Measurements from ENCODE around the gene SAMD11.

DNA sequence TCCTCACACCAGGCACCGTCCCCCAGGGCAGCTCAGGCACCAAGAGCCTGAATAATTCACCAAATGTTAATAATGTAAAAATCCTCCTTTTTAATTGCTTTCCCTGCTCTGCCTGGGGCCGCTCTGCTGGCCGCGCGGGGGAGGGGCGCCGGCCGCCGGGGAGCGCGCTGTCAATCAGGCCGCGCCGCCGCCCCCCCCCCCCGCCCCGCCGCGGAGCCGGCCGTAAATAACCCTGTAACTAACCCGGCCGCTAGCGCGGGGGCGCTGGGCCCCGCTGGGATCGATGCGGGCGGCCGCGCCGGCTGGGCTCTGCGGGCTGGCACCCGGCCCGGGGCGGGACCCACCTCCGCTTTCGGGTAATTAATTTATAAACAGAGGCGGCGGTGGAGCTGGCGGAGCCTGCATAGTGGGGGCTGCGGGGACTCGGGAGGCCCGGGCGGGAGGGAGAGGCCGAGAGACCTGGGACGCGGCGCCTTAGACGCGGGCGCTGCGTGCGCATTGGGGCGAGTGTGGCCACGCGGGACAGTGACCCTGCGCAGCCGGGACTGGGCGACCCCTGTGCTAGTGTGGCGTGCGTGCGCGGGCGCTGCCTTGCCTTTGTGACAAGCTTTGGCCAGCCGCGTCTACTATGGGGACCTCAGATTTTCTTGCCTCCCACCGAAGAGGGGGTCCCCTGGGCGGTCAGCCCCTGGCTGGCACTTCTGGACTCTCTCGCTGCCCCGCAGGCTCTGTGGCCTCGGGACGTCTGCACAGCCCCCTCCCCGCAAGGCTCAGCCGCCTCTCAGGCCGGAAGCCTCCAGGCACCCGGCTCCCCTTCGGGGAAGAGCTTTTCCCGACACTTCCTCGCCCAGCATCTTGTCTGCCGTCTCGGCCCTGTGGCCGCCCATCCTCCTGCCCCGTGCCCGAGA lies 16.6 kb downstream of the SAMD11 start:
- TF ChIP-seq CTCF (IDR thresholded peaks at IDR 0.05; ENCODE audit: low read depth, low read length, poor library complexity, severe bottlenecking) (no peak), EZH2phosphoT487 (IDR thresholded peaks at IDR 0.05; ENCODE audit: borderline replicate concordance, low read length) (peak; percentile 94; the same call in 1 of the 2 replicates)
